ENCODE data around the gene KIF25.
"Not testable (repeated sequence)": the region's sequence is repeated elsewhere in the genome, so short reads cannot be mapped to it uniquely, and the experiment has no call there.

KIF25 gene

DNA sequence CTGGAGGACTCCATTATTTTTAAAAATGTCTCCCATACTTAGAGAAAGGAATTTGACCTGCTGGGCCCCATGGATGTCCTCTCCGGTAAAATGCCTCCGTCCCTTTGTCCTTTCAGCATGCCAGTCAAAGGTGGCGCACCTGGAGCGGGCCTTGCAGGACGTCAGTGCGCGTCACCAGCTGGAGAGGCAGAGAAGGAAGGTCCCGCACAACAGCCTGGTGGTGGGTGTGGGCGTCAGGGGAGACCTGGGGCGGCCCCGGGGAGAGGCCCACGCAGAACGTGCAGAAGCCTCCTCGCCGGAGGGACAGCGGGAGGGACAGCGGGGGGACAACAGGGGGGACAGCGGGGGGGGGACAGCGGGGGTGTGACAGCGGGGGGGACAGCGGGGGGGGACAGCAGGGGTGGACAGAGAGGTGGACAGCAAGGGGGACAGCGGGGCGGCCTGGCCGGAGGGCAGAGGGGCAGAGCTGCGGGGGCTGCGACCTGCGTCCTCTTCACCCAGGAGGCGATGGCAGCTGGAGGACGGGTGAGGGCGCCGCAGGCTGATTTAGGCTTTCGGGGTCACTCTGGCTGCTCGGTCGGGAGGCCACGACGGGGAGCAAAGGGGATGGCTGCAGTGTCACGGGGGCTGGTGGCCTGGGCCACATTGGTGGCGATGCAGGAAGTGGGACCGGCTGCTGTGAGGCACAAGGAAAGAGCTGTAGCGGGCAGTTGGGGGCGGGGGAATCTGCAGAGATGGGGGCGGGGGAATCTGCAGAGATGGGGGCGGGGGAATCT is 859 bp upstream of the KIF25 start:
- DNase-seq: no peak

DNA sequence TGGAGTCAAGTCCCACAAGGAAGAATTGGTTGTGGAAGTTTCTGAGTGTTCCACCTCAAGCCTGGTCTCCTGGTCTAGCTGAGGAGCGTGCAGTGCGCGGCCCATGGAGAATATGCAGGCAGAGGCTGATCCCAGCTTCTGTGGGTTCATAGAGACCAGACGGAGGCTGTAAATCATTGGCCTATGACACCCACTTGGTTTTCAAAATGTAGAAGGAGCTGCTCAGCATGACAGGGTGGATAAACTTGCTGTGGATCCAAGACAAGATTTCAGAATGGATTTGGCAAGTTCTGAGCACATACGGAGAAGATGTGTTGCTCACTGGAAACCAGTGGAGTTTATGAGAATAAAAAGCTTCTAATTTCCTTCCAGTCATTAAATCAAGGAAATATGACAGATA is 744 bp downstream of the KIF25 start:
- no peak for DNase-seq

DNA sequence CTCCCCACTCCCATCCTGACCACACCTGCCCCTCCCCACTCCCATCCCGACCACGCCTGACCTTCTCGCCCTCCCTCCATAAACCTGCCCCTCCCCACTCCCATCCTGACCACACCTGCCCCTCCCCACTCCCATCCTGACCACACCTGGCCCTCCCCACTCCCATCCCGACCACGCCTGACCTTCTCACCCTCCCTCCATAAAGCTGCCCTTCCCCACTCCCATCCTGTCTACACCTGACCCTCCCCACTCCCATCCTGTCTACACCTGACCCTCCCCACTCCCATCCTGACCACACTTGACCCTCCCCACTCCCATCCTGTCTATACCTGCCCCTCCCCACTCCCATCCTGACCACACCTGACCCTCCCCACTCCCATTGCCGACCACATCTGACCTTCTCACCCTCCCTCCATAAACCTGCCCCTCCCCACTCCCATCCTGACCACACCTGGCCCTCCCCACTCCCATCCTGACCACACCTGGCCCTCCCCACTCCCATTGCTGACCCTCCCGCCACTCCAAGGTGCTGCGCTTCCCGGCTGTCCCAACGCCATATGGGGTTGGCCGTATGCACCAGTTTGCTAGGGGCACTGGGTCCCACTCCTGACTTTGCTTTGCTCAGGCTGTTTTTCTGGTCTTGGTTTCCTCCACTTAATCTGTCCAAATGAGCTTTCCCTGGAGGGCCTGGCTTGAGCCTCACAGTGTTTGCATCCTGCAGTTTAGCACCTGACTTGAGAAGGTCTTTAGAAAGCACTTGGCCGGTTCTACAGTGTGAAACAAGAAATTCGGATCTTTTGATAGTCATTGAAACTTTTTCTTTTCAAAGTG is 2.9 kb downstream of the KIF25 start:
- DNase-seq: no peak

DNA sequence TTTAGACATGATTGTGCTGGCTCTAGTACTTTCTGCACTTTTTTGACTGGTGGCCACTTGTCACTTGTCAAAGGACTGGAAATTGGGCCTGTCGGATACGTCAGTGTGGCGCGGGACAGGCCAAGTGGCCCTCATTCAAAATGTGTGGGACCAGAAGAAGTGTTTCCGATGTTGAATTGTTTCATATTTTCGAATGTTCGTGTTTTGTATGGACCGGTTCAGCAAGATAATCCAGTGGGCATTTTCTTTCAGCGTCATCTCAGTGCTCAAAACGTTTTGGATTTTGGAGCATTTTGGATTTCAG is 3.5 kb downstream of the KIF25 start:
- no peak for DNase-seq

DNA sequence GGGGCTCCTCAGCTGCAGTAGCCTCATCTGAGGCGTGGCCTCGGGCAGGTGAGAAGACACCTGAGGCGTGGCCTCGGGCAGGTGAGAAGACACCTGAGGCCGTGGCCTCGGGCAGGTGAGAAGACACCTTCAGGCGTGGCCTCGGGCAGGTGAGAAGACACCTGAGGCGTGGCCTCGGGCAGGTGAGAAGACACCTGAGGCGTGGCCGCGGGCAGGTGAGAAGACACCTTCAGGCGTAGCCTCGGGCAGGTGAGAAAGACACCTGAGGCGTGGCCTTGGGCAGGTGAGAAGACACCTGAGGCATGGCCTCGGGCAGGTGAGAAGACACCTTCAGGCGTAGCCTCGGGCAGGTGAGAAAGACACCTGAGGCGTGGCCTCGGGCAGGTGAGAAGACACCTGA is 4.0 kb downstream of the KIF25 start:
- not testable (repeated sequence) for DNase-seq

DNA sequence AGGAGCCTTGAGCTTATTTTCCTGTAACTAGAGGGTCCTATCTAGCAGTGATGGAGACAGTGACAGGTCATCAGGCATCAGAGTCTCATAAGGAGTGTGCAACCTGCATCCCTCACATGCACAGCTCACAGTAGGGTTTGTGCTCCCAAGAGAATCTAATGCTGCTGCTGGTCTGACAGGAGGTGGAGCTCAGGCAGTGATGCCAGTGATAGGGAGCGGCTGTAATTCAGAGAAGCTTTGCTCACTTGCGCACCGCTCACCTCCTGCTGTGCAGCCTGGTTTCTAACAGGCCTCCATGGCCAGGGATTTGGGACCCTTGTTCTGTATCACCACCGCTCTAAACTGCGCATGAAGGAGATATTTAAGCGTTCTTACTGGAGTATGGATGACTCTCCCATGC is 5.3 kb downstream of the KIF25 start:
- DNase-seq: no peak

DNA sequence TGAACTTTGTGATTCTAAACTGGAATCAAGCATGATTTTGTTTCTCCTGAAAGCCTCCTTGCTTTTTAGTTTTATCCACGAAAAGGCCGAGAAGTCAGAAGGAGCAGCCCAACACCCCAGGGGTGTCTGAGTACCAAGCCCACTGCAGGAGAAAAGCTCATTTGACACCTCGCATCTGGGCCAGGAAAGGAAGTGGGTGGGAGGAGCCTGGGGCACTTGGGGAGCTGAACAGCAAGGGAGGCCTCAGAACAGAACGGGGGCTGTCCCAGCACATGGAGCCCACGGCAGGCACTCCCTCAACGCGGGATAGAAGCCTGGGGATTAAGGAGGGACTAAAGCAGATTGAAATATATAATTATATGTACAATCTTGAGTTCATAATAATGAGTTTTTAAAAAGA is 6.6 kb downstream of the KIF25 start:
- DNase-seq: no peak

DNA sequence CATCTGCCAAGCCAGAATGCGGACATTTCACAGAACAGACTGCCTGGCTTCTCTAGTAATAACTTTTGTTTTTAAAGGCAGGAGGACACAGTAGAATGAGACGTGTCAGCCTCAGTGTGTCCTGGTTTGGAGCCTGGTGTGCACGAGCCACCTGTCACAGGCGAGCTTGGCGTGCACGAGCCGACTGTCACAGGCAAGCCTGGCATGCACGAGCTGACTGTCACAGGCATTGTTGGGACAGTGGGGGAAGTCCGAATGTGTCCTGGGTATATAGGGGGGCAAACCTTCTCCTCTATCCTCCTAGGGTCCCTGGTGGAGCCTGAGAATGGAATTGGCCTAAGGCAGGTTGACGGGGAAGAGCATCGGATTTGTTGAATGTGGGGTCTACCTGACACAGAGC is 7.5 kb downstream of the KIF25 start:
- no peak for DNase-seq

DNA sequence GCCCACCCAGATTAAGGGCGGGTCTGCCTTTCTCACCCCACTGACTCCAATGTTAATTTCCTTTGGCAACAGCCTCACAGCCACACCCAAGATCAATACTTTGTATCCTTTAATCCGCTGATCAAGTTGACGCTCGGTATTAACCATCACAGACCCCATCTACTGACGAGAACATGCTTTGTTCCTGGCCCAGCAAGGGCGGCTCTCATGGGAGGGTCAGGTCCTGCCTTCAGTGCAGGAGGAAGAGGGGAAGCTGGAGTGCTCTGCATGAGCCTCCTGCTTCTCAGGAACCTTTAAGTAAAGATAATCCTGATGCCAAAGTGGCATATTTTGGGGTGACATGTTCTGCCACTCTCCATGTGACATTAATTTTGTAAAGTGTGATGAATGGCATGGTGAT is 8.3 kb downstream of the KIF25 start:
- DNase-seq: no peak

DNA sequence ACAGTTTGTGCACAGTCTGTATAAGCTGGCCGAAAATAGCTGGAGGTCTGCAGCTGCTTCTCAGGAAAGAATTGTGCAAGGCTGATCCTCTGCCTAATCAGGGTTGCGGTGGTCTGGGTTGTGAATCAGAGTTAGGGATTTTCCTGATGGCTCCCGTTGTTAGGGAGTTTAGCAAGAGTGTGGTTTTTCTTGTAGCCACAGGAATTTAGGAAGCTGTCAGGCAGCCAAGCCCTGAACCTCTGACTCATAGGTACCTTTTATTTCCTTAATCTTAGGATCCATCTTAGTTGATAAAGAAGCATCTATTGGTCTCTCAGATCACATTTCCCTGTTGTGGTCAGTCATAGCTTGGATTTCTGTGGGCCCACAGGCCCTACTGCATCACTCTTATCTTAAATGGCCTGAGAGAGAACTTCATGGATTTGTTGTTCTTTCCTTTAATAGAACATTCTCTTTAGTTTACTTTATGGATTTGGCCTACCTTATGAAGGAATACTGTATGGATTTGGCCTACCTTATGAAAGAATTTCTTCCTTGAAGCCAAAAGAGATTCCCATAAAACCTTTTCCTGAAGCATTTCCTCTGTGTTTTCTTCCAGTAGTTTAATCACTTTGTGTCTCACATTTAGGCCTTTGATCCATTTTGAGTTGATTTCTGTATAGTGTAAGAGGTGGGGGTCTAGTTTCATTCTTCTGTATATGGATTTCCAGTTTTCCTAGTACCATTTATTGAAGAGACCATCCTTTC is 10.3 kb downstream of the KIF25 start:
- no peak for DNase-seq

DNA sequence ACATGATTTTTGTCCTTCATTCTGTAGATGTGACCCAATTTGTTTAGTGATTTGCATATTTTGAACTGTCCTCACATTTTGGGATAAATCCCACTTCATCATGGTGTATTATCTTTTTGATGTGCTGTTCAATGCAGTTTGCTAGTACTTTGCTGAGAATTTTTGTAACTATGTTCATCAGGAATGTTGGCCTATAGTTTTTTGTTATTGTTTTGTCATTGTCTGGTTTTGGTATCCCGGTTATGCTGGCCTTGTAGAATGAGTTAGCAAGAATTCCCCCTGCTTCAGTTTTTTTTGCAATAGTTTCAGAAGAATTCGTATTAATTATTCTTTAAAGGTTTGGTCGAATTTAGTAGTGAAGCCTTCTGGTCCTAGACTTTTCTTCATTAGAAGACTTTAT is 11.9 kb downstream of the KIF25 start:
- no peak for DNase-seq

DNA sequence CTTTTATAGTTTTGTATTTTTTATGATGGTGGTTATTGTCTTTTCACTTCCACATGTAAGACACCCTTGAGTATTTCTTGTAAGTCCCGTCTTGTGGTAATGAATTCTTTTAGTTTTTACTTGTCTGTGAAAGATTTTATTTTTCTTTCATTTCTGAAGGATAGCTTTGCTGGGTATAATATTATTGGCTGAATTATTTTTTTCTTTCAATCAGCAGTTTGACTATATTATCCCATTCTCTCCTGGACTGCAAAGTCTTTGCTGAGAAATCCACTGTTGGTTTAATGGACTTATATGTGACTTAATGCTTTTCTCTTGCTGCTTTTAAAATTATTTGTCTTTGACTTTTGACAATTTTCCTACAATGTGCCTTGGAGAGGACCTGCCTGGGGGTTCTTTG is 13.8 kb downstream of the KIF25 start:
- no peak for DNase-seq

DNA sequence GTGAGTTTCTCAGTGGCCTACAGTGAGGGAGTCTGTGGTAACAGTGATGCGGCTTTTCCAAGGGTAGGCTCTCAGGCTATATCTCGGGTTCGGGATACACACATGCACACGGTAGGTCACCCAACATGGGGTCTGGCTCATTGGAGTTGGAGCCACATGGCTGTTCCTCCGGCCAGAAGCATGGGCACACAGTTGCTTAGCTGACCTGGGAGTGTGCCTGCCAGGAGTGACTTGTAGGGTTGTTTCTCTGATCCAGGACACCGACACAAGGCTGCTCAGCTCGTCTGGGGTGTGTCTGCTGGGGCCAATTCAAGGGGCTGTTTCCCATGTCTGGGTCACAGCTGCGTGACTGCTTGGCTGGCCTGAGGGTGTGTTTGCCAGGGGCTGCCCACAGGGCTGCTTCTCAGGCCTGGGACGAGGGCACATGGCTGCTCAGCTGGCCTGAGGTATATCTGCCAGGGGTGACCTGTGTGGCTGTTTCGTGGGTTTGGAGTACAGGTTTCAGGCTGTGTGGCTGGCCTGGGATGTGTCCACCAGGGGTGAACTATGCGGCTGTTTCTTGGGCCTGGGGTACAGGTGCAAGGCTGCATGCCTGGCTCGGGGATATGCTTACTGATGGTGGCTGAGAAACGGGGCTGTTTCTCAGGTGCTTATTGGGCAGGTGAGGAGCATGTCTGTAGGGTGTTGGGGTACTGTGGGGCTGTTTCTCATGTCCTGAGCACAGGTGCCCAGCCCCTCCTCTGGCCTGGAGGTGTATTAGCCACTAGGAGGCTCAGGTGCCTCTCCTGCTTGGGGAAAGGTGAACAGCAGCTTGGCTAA is 15.2 kb downstream of the KIF25 start:
- DNase-seq: no peak

DNA sequence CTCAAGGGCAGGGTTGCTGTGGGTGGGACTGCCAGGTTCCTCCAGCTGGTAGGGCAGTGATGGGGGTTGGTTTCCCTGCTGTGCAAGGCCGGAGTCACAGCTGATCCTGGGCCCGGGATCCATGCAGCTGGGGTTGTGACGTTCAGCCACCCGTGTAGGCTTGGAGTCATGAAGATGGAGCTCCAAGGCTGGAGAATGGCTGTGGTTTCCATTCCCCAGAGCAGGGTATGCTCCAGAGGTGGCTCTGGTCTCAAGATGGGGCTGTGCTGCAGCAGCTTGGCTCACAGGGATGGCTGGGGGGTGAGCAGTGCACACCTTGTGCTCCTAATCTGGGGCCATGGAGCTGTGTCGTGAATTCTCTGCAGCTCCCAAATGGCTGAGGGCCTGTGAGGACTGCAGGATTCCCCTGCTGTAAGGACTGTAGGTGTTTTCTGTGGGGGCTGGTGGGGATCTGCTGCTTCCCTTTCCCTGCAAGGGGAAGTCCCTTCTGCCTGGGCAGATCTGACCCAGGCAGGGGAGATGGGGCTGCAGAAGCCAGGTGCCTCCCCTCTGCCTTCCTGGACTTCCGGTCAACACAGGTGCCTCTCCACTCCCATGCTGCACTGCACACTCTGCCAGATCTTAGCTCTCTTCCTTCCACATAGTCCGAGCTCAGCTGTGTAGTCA is 15.9 kb downstream of the KIF25 start:
- no peak for DNase-seq

DNA sequence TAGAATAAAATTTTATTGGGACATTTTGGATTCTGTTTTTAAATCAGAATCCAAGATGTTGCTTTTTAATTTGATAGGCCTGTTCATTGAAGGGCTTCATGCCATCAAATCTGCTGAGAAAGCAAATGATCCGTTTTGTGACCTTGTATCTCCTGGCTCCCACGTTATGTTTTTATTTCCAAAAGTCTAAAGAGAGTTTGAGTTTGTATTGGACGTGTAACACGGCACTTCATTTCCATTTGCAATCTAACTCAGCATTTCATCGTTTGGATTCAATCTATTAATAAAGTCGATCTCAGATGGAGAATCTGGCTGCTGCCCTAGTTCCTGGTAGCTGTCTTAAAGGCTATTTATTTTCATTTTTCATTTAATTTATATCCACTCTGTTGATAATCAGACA is 17.0 kb downstream of the KIF25 start:
- no peak for DNase-seq

DNA sequence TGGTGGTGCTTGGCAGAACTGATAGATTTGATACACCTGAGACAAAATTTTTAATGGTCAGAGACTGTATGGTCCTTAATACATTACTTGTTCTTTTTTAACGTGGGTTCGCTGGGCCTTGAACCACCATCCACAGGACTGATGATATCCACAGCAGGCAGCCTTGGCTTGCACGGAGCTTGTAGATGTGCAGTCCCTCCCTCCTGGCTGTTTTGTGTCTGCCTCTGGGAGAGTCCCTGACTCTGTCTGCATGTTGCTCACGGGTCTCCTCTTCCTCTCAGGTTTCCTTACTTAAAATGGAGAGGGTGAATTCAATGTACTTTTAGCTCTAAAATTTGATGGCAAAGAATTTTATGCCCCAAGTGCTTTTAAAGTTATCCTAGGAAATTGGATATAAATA is 17.5 kb downstream of the KIF25 start:
- DNase-seq: no peak

DNA sequence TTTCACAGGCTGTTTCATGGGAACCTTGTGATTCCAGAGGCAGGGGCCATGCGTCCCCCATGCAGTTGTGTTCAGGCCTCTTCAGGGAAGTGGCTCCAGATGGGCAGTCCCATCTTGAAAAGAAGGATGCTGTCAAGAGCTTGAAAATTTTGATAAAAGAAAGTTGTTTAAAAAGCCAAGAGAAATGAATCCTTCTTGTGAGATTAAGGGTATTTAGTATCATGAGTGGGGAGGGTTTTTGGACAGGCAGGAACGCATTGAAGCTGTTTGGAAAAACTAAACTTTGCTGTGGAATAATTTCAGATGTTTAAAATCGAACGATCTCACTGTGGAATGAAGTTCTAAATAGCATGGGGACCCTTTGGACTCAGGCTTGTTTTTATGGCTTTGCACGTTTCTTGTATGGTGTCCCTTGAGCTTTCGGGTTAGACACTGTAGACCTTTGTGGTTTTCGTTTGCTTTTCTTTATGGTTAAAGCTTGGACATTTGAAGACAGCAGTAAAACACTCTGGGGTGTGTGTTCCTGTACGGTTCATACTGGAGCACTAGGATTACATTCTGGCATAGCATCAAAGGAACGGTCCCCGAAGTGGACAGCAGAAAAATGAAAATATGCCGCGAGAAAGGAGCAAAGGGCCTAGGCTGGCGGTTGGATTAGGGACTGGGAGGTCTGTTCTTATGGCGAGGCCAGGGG is 18.2 kb downstream of the KIF25 start:
- DNase-seq: no peak

DNA sequence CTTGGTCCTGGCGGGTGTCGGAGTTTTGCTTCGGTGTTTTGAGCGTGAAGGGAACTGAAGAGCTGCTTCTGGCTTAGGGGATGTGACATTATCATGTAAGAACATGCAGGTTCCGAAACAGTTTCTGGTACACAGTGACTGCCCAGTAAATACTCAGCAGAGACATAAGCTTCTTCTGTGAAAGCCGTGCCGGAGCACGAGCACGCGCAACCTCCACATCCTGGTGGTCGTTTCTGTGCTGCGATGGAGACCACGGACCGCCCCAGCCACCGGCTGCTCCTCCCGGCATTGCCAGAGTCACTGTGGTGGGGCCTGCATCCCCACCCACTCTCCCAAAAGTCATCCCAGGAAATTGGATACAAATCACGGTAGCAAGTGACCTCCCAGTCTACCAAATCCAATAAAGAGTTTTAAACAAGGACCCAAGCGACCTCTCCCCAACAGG is 18.7 kb downstream of the KIF25 start:
- DNase-seq: no peak

DNA sequence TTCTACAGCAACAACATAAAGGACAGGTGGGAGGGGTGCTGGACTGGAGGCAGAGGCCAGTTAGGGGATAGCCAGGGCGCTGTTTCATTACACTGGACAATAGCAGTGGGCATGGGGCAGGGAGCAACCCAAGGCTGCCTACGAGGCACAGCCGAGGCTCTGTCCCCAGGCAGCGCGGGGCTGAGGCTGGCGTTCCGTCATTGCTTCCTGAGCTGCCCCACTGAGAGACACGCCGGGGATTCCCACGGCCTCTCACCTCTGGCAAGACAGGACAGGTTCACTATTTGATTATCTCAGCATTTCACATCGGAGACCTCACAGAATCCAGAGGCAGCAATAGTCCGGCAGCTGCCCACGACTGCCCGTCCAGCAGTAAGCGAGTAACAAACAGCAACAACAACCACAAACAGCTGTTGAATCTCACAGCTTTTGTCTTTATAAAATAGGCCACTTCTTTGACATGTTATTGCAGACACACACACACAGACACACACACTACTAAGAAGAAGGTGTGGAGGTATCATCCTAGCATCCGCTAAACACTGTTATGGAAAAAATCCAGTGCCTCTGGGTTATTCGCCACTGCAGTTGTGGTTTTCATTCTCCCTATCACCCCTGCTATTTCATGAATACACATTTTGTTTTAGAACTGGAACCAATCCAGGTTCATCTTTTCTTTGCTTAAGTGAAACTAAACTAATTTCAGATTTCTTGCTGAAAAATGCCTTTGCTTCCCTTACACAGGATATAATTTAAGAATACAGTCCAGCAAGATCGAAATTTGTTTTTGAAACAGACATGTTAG is 19.5 kb downstream of the KIF25 start:
- no peak for DNase-seq

DNA sequence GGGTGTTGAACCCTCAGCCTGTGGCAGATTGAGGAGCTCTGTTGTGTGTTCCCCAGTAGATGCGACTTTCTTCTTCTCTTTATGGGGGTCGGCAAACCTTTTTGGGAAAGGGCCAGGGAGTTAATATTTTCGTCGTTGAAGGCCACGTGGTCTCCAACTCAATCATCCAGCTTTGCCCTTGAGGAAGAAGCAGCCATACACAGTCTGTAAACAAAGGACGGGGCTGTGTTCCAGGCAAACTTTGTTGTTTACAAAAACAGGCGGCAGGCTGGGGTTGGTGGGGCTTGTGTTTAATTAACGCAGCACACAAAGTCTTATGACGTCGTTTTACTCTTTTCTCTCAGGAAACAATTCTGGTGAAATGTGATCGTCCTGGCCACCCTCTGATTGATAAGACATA is 20.2 kb downstream of the KIF25 start:
- no peak for DNase-seq

DNA sequence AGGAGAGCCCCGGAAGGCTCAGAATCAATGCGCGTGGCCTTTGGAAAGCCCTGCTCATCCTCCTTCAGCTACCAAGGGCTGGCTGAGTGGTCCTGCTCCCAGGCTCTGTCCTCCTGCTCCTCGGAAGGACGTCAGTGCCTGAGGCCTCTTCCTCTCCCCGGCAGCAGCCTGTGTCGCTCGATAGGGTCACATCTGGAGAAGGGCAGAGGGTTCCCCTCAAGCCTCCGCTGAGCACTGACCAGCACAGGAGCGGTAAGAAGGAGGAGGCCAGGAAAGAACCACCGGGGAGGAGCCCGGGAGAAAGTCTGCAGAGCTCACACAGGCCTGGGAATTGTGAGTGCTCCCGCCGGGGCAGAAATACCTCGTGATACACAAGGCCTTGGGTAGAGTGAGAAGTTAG is 21.2 kb downstream of the KIF25 start:
- DNase-seq: no peak
